Esophagus mucosa (tissue), 1 donor: Measurements from ENCODE around the gene C1QTNF6. TPM values are rescaled to one million over a fixed set of nuclear protein-coding genes. Genes with fewer than 3 reads are reported as not detected.
"Not testable (repeated sequence)": the region's sequence is repeated elsewhere in the genome, so short reads cannot be mapped to it uniquely, and the experiment has no call there.

ENCODE experiments used
- ATAC-seq: fragments of 200-7000 bp; cut with Tn5 transposase; one replicate; pipeline ENCODE4 v1.9.1; 2020
- total RNA-seq: library from RNA; stranded (reverse); gene quantifications from one replicate; pipeline ENCODE4 v1.2.4, GENCODE V29; 2023
- donor health status: DM: yes; HTN: yes; CAD: no.

Gene C1QTNF6
- total RNA-seq, 1 donor from 2014 or later: 2.0 TPM

GRCh38 chr22:37206841-37207821 is 19.1 kb upstream of the C1QTNF6 start:
- ATAC-seq: no peak

GRCh38 chr22:37206118-37206840 is 18.2 kb upstream of the C1QTNF6 start:
- ATAC-seq: no peak

GRCh38 chr22:37205046-37205445 is 17.0 kb upstream of the C1QTNF6 start:
- no peak for ATAC-seq

GRCh38 chr22:37204045-37204655 is 16.1 kb upstream of the C1QTNF6 start:
- ATAC-seq: no peak

- no peak for ATAC-seq
These were observed 15.5 kb upstream of the C1QTNF6 start for GRCh38 chr22:37203354-37204044.

- ATAC-seq: no peak
These were observed 14.7 kb upstream of the C1QTNF6 start for GRCh38 chr22:37202716-37203115.

GRCh38 chr22:37202001-37202555 is 14.0 kb upstream of the C1QTNF6 start:
- ATAC-seq: no peak

- not testable (repeated sequence) for ATAC-seq
These were observed 13.4 kb upstream of the C1QTNF6 start for GRCh38 chr22:37201443-37201820.

- ATAC-seq: peak; percentile 3
These were observed 11.7 kb upstream of the C1QTNF6 start for GRCh38 chr22:37199760-37200108.

- ATAC-seq: peak; percentile 95
These were observed 11.2 kb upstream of the C1QTNF6 start for GRCh38 chr22:37199103-37199759.

GRCh38 chr22:37198258-37199102 is 10.4 kb upstream of the C1QTNF6 start:
- peak; percentile 60 for ATAC-seq

GRCh38 chr22:37197451-37198257 is 9.6 kb upstream of the C1QTNF6 start:
- ATAC-seq: peak; percentile 4

- ATAC-seq: no peak
These were observed 8.7 kb upstream of the C1QTNF6 start for GRCh38 chr22:37196539-37197450.

GRCh38 chr22:37195921-37196320 is 7.9 kb upstream of the C1QTNF6 start:
- ATAC-seq: no peak

GRCh38 chr22:37194750-37195149 is 6.7 kb upstream of the C1QTNF6 start:
- no peak for ATAC-seq

- ATAC-seq: no peak
These were observed 5.7 kb upstream of the C1QTNF6 start for GRCh38 chr22:37193629-37194191.

GRCh38 chr22:37192741-37193140 is 4.7 kb upstream of the C1QTNF6 start:
- ATAC-seq: no peak

- no peak for ATAC-seq
These were observed 4.2 kb upstream of the C1QTNF6 start for GRCh38 chr22:37192204-37192603.
